Hepatocyte (in vitro differentiated cells): ENCODE measurements around the gene C6orf132.
A peak's percentile ranks its signal among the peaks of the same experiment; 100 is the strongest.

ENCODE experiments used
- EZH2 ChIP-seq: fragments of 200-600 bp; sonication (generic); IDR thresholded peaks from 2 replicates; pipeline ENCODE4 v1.6.1; 2016; ENCODE audit warnings: antibody characterized with exemption, mild to moderate bottlenecking, borderline replicate concordance
- EZH2phosphoT487 ChIP-seq: fragments of 200-600 bp; sonication (generic); IDR thresholded peaks from one replicate; pipeline ENCODE4 v1.6.1; 2018; ENCODE audit warnings: antibody characterized with exemption, mild to moderate bottlenecking, low read depth, moderate library complexity; ENCODE audit not compliant: unreplicated experiment, severe bottlenecking
- TF ChIP-seq, protein P1 (sequence below): fragments of 200-600 bp; sonication (generic); IDR thresholded peaks from 2 replicates; pipeline ENCODE4 v1.5.1; 2016; ENCODE audit warnings: antibody characterized with exemption, mild to moderate bottlenecking; ENCODE audit not compliant: poor library complexity

DNA sequence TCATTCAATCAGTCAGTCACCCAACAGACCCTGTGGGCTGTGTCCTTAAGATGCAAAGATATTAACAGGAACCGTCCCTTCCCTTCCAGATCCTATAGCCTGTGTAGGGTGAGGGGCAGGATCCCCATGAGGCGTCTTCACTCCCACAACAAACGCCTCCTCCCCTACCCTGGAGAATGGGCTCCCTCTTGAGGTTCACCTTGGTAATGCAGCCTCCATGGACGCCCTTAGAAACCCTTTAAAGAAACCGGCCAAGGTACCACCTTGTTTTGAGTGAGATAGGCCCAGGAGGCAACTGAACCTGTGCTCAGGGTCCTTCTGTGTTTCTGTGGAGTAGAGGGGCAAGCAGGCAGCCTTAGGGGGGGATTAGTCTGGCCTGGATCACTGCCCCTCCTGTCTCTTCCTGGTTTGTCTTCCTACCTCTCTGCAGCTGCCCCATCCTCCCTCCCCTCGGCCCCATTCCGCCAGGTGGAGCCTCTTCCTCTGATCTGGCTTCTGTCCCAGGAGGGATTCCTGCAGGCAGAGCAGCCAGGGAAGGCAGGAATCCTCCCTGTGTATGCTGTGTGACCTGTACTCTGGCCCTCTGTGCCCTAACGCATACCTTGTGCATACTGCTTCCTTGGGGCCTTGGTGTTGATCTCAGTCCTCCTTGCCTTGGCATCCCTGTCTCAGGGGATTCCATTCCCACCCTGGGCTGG, 24.2 kb upstream of the C6orf132 start:
- TF ChIP-seq, protein P1, sequence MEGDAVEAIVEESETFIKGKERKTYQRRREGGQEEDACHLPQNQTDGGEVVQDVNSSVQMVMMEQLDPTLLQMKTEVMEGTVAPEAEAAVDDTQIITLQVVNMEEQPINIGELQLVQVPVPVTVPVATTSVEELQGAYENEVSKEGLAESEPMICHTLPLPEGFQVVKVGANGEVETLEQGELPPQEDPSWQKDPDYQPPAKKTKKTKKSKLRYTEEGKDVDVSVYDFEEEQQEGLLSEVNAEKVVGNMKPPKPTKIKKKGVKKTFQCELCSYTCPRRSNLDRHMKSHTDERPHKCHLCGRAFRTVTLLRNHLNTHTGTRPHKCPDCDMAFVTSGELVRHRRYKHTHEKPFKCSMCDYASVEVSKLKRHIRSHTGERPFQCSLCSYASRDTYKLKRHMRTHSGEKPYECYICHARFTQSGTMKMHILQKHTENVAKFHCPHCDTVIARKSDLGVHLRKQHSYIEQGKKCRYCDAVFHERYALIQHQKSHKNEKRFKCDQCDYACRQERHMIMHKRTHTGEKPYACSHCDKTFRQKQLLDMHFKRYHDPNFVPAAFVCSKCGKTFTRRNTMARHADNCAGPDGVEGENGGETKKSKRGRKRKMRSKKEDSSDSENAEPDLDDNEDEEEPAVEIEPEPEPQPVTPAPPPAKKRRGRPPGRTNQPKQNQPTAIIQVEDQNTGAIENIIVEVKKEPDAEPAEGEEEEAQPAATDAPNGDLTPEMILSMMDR, result peak; percentile 92
- TF ChIP-seq EZH2 (no peak), EZH2phosphoT487 (no peak)
